ENCODE results near the gene EXOC2. TPM values are rescaled to one million over a fixed set of nuclear protein-coding genes. Genes with fewer than 3 reads are reported as not detected.

Gene EXOC2
- total and polyA plus RNA-seq, 10 of the 15 experiments (the other 5 are each of a cell fraction or from before 2014, with no cell fraction given) = 8.7 to 32.8 (median 20.7) TPM

DNA sequence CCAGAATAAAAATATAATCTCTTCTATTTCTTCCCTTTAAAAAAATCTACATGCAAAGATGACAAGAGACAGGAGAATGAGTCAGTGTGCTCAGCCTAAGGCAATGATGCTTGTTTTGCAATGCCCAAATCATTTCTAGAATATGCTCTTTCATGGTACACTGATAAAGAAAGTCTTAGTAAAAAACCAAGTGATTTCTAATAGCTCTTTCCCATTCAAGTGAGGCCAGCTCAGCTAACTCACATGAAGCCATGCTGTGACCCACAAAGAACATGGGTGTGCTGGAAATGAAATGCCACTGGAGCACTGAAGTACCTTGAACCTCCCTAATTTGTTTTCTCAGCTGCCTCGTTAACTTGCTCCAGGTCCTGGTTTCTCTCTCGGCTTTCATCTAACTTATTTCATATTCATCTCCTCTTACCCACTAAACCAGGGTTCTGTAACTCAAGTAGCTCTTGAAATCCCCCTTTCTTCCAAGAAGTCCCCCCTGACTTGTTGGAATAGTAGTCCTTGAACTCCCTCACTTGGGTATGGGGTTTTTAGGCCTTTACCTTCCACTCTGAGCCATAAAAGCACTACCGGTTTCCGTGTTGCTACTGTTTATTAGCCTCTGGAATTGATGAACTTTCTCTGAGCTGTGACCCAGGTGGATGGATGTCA, 208.7 kb downstream of the EXOC2 start (continued):
- TF ChIP-seq, protein P1, sequence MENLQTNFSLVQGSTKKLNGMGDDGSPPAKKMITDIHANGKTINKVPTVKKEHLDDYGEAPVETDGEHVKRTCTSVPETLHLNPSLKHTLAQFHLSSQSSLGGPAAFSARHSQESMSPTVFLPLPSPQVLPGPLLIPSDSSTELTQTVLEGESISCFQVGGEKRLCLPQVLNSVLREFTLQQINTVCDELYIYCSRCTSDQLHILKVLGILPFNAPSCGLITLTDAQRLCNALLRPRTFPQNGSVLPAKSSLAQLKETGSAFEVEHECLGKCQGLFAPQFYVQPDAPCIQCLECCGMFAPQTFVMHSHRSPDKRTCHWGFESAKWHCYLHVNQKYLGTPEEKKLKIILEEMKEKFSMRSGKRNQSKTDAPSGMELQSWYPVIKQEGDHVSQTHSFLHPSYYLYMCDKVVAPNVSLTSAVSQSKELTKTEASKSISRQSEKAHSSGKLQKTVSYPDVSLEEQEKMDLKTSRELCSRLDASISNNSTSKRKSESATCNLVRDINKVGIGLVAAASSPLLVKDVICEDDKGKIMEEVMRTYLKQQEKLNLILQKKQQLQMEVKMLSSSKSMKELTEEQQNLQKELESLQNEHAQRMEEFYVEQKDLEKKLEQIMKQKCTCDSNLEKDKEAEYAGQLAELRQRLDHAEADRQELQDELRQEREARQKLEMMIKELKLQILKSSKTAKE (IDR thresholded peaks at IDR 0.05; ENCODE audit: low read depth, poor library complexity, severe bottlenecking) = no peak
- TF ChIP-seq CHD4 (IDR thresholded peaks at IDR 0.05) (no peak), MTA3 (IDR thresholded peaks at IDR 0.05; ENCODE audit: borderline replicate concordance, low read length) (no peak), TARDBP (IDR thresholded peaks at IDR 0.05; ENCODE audit: borderline replicate concordance) (no peak), BCL11A (IDR thresholded peaks at IDR 0.05; ENCODE audit: low read depth, low read length) (peak; percentile 30; the same call in 1 of the 2 replicates), MYB (IDR thresholded peaks at IDR 0.05; ENCODE audit: borderline replicate concordance, low read depth, low read length) (no peak), EP300 (IDR thresholded peaks at IDR 0.05; ENCODE audit: borderline replicate concordance in 1 of 2, control insufficient read depth in 1 of 2, low read depth in 2 of 2, low read length in 2 of 2) (0 out of 4 replicates have a peak, but pooled peaks of 1 of the 2 experiments have one; percentile 16), EED (IDR thresholded peaks at IDR 0.05; ENCODE audit: low read depth) (peak; percentile 52), HDAC6 (IDR thresholded peaks at IDR 0.05; ENCODE audit: unreplicated experiment) (no peak), IRF4 (IDR thresholded peaks at IDR 0.05; ENCODE audit: low read depth, low read length) (peak; percentile 85; the same call in 1 of the 2 replicates), GABPA (IDR thresholded peaks at IDR 0.05; ENCODE audit: low read depth) (no peak; the same call in 1 of the 2 replicates), YY1 (IDR thresholded peaks at IDR 0.05; ENCODE audit: low read depth, low read length) (no peak), JUNB (IDR thresholded peaks at IDR 0.05) (peak; percentile 98), TBL1XR1 (IDR thresholded peaks at IDR 0.05; ENCODE audit: low read depth, low read length) (no peak), NFIC (IDR thresholded peaks at IDR 0.05; ENCODE audit: low read depth, low read length) (peak; percentile 80; the same call in 1 of the 2 replicates), ZNF274 (IDR thresholded peaks at IDR 0.05; ENCODE audit: insufficient read depth, insufficient read length) (no peak), RCOR1 (conservative IDR thresholded peaks at IDR 0.05; ENCODE audit: low read depth, low read length) (no peak), ATF7 (IDR thresholded peaks at IDR 0.05; ENCODE audit: low read depth) (no peak), MXI1 (IDR thresholded peaks at IDR 0.05; ENCODE audit: low read depth, low read length) (no peak)
- TF ChIP-seq, protein P2, sequence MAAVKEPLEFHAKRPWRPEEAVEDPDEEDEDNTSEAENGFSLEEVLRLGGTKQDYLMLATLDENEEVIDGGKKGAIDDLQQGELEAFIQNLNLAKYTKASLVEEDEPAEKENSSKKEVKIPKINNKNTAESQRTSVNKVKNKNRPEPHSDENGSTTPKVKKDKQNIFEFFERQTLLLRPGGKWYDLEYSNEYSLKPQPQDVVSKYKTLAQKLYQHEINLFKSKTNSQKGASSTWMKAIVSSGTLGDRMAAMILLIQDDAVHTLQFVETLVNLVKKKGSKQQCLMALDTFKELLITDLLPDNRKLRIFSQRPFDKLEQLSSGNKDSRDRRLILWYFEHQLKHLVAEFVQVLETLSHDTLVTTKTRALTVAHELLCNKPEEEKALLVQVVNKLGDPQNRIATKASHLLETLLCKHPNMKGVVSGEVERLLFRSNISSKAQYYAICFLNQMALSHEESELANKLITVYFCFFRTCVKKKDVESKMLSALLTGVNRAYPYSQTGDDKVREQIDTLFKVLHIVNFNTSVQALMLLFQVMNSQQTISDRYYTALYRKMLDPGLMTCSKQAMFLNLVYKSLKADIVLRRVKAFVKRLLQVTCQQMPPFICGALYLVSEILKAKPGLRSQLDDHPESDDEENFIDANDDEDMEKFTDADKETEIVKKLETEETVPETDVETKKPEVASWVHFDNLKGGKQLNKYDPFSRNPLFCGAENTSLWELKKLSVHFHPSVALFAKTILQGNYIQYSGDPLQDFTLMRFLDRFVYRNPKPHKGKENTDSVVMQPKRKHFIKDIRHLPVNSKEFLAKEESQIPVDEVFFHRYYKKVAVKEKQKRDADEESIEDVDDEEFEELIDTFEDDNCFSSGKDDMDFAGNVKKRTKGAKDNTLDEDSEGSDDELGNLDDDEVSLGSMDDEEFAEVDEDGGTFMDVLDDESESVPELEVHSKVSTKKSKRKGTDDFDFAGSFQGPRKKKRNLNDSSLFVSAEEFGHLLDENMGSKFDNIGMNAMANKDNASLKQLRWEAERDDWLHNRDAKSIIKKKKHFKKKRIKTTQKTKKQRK (IDR thresholded peaks at IDR 0.05; ENCODE audit: low read depth, low read length) = no peak
- TF ChIP-seq, protein P3, sequence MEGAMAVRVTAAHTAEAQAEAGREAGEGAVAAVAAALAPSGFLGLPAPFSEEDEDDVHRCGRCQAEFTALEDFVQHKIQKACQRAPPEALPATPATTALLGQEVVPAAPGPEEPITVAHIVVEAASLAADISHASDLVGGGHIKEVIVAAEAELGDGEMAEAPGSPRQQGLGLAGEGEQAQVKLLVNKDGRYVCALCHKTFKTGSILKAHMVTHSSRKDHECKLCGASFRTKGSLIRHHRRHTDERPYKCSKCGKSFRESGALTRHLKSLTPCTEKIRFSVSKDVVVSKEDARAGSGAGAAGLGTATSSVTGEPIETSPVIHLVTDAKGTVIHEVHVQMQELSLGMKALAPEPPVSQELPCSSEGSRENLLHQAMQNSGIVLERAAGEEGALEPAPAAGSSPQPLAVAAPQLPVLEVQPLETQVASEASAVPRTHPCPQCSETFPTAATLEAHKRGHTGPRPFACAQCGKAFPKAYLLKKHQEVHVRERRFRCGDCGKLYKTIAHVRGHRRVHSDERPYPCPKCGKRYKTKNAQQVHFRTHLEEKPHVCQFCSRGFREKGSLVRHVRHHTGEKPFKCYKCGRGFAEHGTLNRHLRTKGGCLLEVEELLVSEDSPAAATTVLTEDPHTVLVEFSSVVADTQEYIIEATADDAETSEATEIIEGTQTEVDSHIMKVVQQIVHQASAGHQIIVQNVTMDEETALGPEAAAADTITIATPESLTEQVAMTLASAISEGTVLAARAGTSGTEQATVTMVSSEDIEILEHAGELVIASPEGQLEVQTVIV (IDR thresholded peaks at IDR 0.05; ENCODE audit: borderline replicate concordance, partially characterized antibody) = no peak
- TF ChIP-seq, protein P4, sequence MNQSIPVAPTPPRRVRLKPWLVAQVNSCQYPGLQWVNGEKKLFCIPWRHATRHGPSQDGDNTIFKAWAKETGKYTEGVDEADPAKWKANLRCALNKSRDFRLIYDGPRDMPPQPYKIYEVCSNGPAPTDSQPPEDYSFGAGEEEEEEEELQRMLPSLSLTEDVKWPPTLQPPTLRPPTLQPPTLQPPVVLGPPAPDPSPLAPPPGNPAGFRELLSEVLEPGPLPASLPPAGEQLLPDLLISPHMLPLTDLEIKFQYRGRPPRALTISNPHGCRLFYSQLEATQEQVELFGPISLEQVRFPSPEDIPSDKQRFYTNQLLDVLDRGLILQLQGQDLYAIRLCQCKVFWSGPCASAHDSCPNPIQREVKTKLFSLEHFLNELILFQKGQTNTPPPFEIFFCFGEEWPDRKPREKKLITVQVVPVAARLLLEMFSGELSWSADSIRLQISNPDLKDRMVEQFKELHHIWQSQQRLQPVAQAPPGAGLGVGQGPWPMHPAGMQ (IDR thresholded peaks at IDR 0.05; ENCODE audit: borderline replicate concordance) = no peak
